Muscle layer of duodenum (tissue), 2 donors: ENCODE measurements around the gene SKP1.

ENCODE experiments used
- H3K27ac ChIP-seq: one replicate; pipeline ENCODE4 v1.7.0; 2013; ENCODE audit warnings: mild to moderate bottlenecking, low read length
- H3K27me3 ChIP-seq: one replicate; pipeline ENCODE4 v1.7.0; 2013; ENCODE audit warnings: low read depth, mild to moderate bottlenecking, control low read depth, low read length
- H3K36me3 ChIP-seq, 2 donors: one replicate each; pipeline ENCODE4 v1.7.0; 2013; ENCODE audit warnings: low read length in 2 of 2, control low read depth in 1 of 2, mild to moderate bottlenecking in 1 of 2; ENCODE audit not compliant: insufficient read depth in 2 of 2, control insufficient read depth in 1 of 2
- H3K4me1 ChIP-seq, 2 donors: one replicate each; pipeline ENCODE4 v1.7.0; 2013; ENCODE audit warnings: low read length in 2 of 2, mild to moderate bottlenecking in 2 of 2, control low read depth in 1 of 2, moderate library complexity in 1 of 2; ENCODE audit not compliant: insufficient read depth in 2 of 2, control insufficient read depth in 1 of 2
- H3K4me3 ChIP-seq, 2 donors: one replicate each; pipeline ENCODE4 v1.7.0; 2013; ENCODE audit warnings: low read length in 2 of 2, low read depth in 1 of 2, mild to moderate bottlenecking in 1 of 2
- H3K9me3 ChIP-seq, 2 donors: one replicate each; pipeline ENCODE4 v1.7.0; 2013; ENCODE audit warnings: low read length in 2 of 2, control low read depth in 1 of 2, mild to moderate bottlenecking in 1 of 2; ENCODE audit not compliant: control insufficient read depth in 1 of 2
- donor health status: healthy.

The SKP1 gene

GRCh38 chr5:134140530-134141201 lies 36.1 kb downstream of the SKP1 start:
- Histone ChIP-seq H3K4me3 (no peak overlapping the region), H3K27ac (no peak overlapping the region), H3K36me3 (peaks cover 44 to 54% of the 10 kb centered on the region in 2 donors), H3K4me1 (peaks cover 0 to 7% of the 10 kb centered on the region in 2 donors), H3K27me3 (no peaks in the 10 kb centered on the region), H3K9me3 (no peaks in the 10 kb centered on the region)

- Histone ChIP-seq H3K4me3 (no peak overlapping the region), H3K36me3 (peaks cover 41 to 47% of the 10 kb centered on the region in 2 donors), H3K27me3 (no peaks in the 10 kb centered on the region), H3K4me1 (peaks cover 0 to 6% of the 10 kb centered on the region in 2 donors), H3K27ac (no peak overlapping the region), H3K9me3 (no peaks in the 10 kb centered on the region)
Observed at GRCh38 chr5:134139891-134140469, 36.8 kb downstream of the SKP1 start.

- Histone ChIP-seq H3K9me3 (no peaks in the 10 kb centered on the region), H3K36me3 (peaks cover 40 to 43% of the 10 kb centered on the region in 2 donors), H3K4me3 (no peak overlapping the region), H3K27ac (no peak overlapping the region), H3K27me3 (no peaks in the 10 kb centered on the region), H3K4me1 (peaks cover 0 to 6% of the 10 kb centered on the region in 2 donors)
Observed at GRCh38 chr5:134139377-134139851, 37.3 kb downstream of the SKP1 start.

- Histone ChIP-seq H3K4me1 (peaks cover 0 to 6% of the 10 kb centered on the region in 2 donors), H3K4me3 (no peak overlapping the region), H3K36me3 (peaks cover 34 to 35% of the 10 kb centered on the region in 2 donors), H3K9me3 (no peaks in the 10 kb centered on the region), H3K27ac (no peak overlapping the region), H3K27me3 (no peaks in the 10 kb centered on the region)
Observed at GRCh38 chr5:134138416-134139376, 38.1 kb downstream of the SKP1 start.

- Histone ChIP-seq H3K4me3 (no peak overlapping the region), H3K36me3 (peaks cover 19 to 20% of the 10 kb centered on the region in 2 donors), H3K27me3 (no peaks in the 10 kb centered on the region), H3K4me1 (peaks cover 0 to 6% of the 10 kb centered on the region in 2 donors), H3K27ac (no peak overlapping the region), H3K9me3 (no peaks in the 10 kb centered on the region)
Observed at GRCh38 chr5:134136771-134137170, 40.0 kb downstream of the SKP1 start.

GRCh38 chr5:134136221-134136631 lies 40.5 kb downstream of the SKP1 start:
- Histone ChIP-seq H3K36me3 (peaks cover 18 to 21% of the 10 kb centered on the region in 2 donors), H3K9me3 (no peaks in the 10 kb centered on the region), H3K4me3 (no peak overlapping the region), H3K27me3 (no peaks in the 10 kb centered on the region), H3K4me1 (peaks cover 0 to 6% of the 10 kb centered on the region in 2 donors), H3K27ac (no peak overlapping the region)

- no peak overlapping the region for H3K4me3 ChIP-seq
- H3K27me3 ChIP-seq = no peaks in the 10 kb centered on the region
- no peaks in the 10 kb centered on the region for H3K9me3 ChIP-seq
- H3K4me1 ChIP-seq = peaks cover 0 to 5% of the 10 kb centered on the region in 2 donors
- H3K27ac ChIP-seq = no peak overlapping the region
- peaks cover 21 to 27% of the 10 kb centered on the region in 2 donors for H3K36me3 ChIP-seq
Observed at GRCh38 chr5:134135091-134135655, 41.6 kb downstream of the SKP1 start.

- Histone ChIP-seq H3K27ac (no peak overlapping the region), H3K4me1 (peaks cover 0 to 8% of the 10 kb centered on the region in 2 donors), H3K27me3 (no peaks in the 10 kb centered on the region), H3K4me3 (no peak overlapping the region), H3K36me3 (peaks cover 19 to 25% of the 10 kb centered on the region in 2 donors), H3K9me3 (no peaks in the 10 kb centered on the region)
Observed at GRCh38 chr5:134133995-134134541, 42.7 kb downstream of the SKP1 start.

- no peak overlapping the region for H3K4me3 ChIP-seq
- H3K36me3 ChIP-seq = peaks cover 18 to 29% of the 10 kb centered on the region in 2 donors
Observed at GRCh38 chr5:134133188-134133994, 43.4 kb downstream of the SKP1 start.

More at GRCh38 chr5:134133188-134133994, 43.4 kb downstream of the SKP1 start:
- Histone ChIP-seq H3K27me3 (no peaks in the 10 kb centered on the region), H3K4me1 (peaks cover 0 to 8% of the 10 kb centered on the region in 2 donors), H3K9me3 (no peaks in the 10 kb centered on the region), H3K27ac (no peak overlapping the region)
